ENCODE data around the gene CIAO2A. TPM values are rescaled to one million over a fixed set of nuclear protein-coding genes. Genes with fewer than 3 reads are reported as not detected.
A peak's percentile ranks its signal among the peaks of the same experiment; 100 is the strongest.

CIAO2A gene
- total RNA-seq, 4 donors from 2014 or later, result 21.4 to 53.8 (median 34.3) TPM

DNA sequence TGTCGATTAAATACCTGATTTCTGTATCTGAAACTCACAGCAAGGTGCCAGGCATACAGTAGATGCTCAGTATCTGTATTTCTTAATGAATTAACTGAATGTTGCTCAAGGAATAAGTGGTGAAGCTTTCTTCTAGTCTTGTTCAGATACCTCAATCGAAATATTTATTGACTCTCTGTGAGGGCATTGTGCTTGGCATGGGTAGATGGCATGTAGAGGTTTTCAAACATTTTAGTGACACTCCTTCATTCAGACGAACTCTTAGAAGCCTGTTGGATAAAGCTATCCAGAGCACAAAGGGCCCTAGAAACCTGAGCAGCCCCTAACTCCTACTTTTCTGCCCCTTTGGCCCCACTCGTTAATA, 1.8 kb upstream of the CIAO2A start:
- Histone ChIP-seq H3K27ac (peak overlapping the region; percentile 90 to 96), H3K36me3 (no peaks in the 10 kb centered on the region), H3K27me3 (no peaks in the 10 kb centered on the region), H3K9me3 (no peaks in the 10 kb centered on the region), H3K4me3 (peak overlapping the region; percentile 98), H3K4me1 (peaks cover 15 to 19% of the 10 kb centered on the region in 2 donors)
- TF ChIP-seq POLR2A (IDR thresholded peaks at IDR 0.05) (no peak), CTCF (IDR thresholded peaks at IDR 0.05) (no peak)
- no peak for DNase-seq
- intact Hi-C loops (cut with DNase I; ENCODE audit: low total_unique reads), result no loop called here

DNA sequence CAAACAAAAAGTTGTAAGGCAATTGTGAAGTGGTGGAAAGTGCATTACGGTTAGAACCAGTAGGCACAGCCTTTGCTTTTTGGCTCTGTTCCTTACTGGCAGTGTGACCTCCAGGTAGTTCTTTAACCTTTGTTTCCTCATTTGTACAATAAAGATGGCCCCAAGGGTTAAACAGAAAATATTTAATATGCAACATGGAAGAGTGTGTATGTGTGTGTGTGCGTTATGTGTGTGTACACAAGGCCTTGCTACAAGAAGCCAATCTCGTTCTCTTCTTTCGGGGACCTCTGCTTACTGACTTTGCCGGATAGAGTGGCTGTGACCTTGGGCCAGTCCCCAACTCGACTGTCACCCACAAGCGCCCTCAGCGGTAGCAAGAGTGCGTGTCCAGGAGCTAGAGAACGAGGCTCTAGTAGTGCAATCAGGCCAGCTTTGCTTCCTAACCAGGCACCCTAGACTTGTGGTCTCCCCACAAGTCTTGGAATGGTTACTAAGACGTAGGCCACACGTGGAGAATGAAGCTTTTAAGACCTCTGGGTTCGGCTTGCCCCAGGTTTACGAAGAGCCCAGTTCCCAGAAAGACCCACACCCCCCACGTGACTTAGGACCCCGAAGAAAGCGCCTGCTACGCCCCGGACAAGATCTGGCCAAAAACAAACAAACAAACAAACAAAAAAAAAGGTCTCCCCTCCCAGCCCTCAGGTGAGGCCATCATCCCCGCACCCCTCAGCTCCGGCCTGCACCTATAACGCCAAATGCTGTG, 593 bp downstream of the CIAO2A start:
- no peaks in the 10 kb centered on the region for H3K36me3 ChIP-seq
- peak overlapping the region; percentile 90 to 96 for H3K27ac ChIP-seq
- intact Hi-C loops (cut with DNase I; ENCODE audit: low total_unique reads), result no loop called here
- peak; percentile 29 to 32 for DNase-seq
- H3K27me3 ChIP-seq, result no peaks in the 10 kb centered on the region
- H3K4me3 ChIP-seq, result peak overlapping the region; percentile 77 to 91
- no peaks in the 10 kb centered on the region for H3K9me3 ChIP-seq
- peaks cover 6 to 7% of the 10 kb centered on the region in 2 donors for H3K4me1 ChIP-seq
- TF ChIP-seq POLR2A (IDR thresholded peaks at IDR 0.05) (no peak), CTCF (IDR thresholded peaks at IDR 0.05) (no peak)

- Histone ChIP-seq H3K4me1 (peaks cover 6% of the 10 kb centered on the region in 2 donors), H3K36me3 (no peaks in the 10 kb centered on the region), H3K27ac (peak overlapping the region in 1 of 2 donors; percentile 96), H3K9me3 (no peaks in the 10 kb centered on the region), H3K27me3 (no peaks in the 10 kb centered on the region), H3K4me3 (peak overlapping the region in 1 of 2 donors; percentile 91)
- intact Hi-C loops (cut with DNase I; ENCODE audit: low total_unique reads), result no loop called here
- TF ChIP-seq POLR2A (IDR thresholded peaks at IDR 0.05) (no peak), CTCF (IDR thresholded peaks at IDR 0.05) (no peak)
- no peak for DNase-seq
Measured at GRCh38 chr15:64092075-64092820, 1.4 kb downstream of the CIAO2A start.

GRCh38 chr15:64090527-64090926, 3.1 kb downstream of the CIAO2A start:
- Histone ChIP-seq H3K9me3 (no peaks in the 10 kb centered on the region), H3K36me3 (no peaks in the 10 kb centered on the region), H3K4me3 (no peak overlapping the region), H3K4me1 (peaks cover 6% of the 10 kb centered on the region in 2 donors), H3K27ac (no peak overlapping the region), H3K27me3 (no peaks in the 10 kb centered on the region)
- no peak for DNase-seq
- no peak for TF ChIP-seq CTCF (IDR thresholded peaks at IDR 0.05)
- no peak for TF ChIP-seq POLR2A (IDR thresholded peaks at IDR 0.05)
- intact Hi-C loops (cut with DNase I; ENCODE audit: low total_unique reads), result no loop called here
